Progenitor cell of endocrine pancreas (in vitro differentiated cells): ENCODE measurements around the gene C1QTNF7. TPM values are rescaled to one million over a fixed set of nuclear protein-coding genes. Genes with fewer than 3 reads are reported as not detected.

Source experiments
- DNase-seq: peaks from one replicate; pipeline ENCODE4 v3.0.0; 2021; ENCODE audit warnings: low spot score; ENCODE audit not compliant: unreplicated experiment
- H3K27ac Mint-ChIP-seq: 2 replicates; pipeline ENCODE4 v1.8.0; 2021; ENCODE audit warnings: mild to moderate bottlenecking, moderate library complexity, mixed read lengths
- H3K27me3 Mint-ChIP-seq: 2 replicates; pipeline ENCODE4 v1.8.0; 2021; ENCODE audit warnings: mixed read lengths
- H3K36me3 Mint-ChIP-seq: 2 replicates; pipeline ENCODE4 v1.8.0; 2022; ENCODE audit warnings: mixed read lengths; ENCODE audit not compliant: insufficient read depth
- H3K4me1 Mint-ChIP-seq: 2 replicates; pipeline ENCODE4 v1.8.0; 2021; ENCODE audit warnings: low read depth, mixed read lengths
- H3K4me3 Mint-ChIP-seq: 2 replicates; pipeline ENCODE4 v1.8.0; 2021; ENCODE audit warnings: low read depth, mild to moderate bottlenecking, moderate library complexity, mixed read lengths
- H3K9me3 Mint-ChIP-seq: 2 replicates; pipeline ENCODE4 v1.8.0; 2021; ENCODE audit warnings: low read depth, mixed read lengths
- CTCF ChIP-seq: fragments of 200-600 bp; sonication (generic); IDR thresholded peaks from one replicate; pipeline ENCODE4 v1.5.0; 2021; ENCODE audit warnings: antibody characterized with exemption, mild to moderate bottlenecking; ENCODE audit not compliant: unreplicated experiment
- total RNA-seq: library from RNA; stranded (reverse); gene quantifications from 2 replicates; pipeline ENCODE4 v1.2.1, GENCODE V29; 2021

Gene C1QTNF7
- total RNA-seq, 1 donor from 2014 or later: not detected

GRCh38 chr4:15443371-15444160, 15.7 kb downstream of the C1QTNF7 start:
- no peak overlapping the region for H3K4me3 Mint-ChIP-seq
- TF ChIP-seq CTCF: no peak
- no peaks in the 10 kb centered on the region for H3K27me3 Mint-ChIP-seq
- no peak overlapping the region for H3K27ac Mint-ChIP-seq
- no peaks in the 10 kb centered on the region for H3K4me1 Mint-ChIP-seq
- no peaks in the 10 kb centered on the region for H3K36me3 Mint-ChIP-seq
- no peak for DNase-seq
- H3K9me3 Mint-ChIP-seq: peaks cover 7% of the 10 kb centered on the region

- H3K36me3 Mint-ChIP-seq: no peaks in the 10 kb centered on the region
- no peak overlapping the region for H3K27ac Mint-ChIP-seq
- H3K4me1 Mint-ChIP-seq: no peaks in the 10 kb centered on the region
- no peak for TF ChIP-seq CTCF
- DNase-seq: no peak
- peaks cover 7% of the 10 kb centered on the region for H3K9me3 Mint-ChIP-seq
- H3K4me3 Mint-ChIP-seq: no peak overlapping the region
- H3K27me3 Mint-ChIP-seq: no peaks in the 10 kb centered on the region
Observed at GRCh38 chr4:15444276-15444675, 16.4 kb downstream of the C1QTNF7 start.

- Mint-ChIP-seq H3K27me3 (no peaks in the 10 kb centered on the region), H3K9me3 (peaks cover 7% of the 10 kb centered on the region), H3K4me1 (no peaks in the 10 kb centered on the region), H3K4me3 (no peak overlapping the region), H3K36me3 (no peaks in the 10 kb centered on the region), H3K27ac (no peak overlapping the region)
- no peak for DNase-seq
- no peak for TF ChIP-seq CTCF
Observed at GRCh38 chr4:15444879-15445547, 17.2 kb downstream of the C1QTNF7 start.

GRCh38 chr4:15451181-15451865, 23.5 kb downstream of the C1QTNF7 start:
- Mint-ChIP-seq H3K36me3 (no peaks in the 10 kb centered on the region), H3K27ac (no peak overlapping the region), H3K4me3 (no peak overlapping the region), H3K9me3 (peaks cover 3% of the 10 kb centered on the region), H3K27me3 (no peaks in the 10 kb centered on the region), H3K4me1 (no peaks in the 10 kb centered on the region)
- no peak for TF ChIP-seq CTCF
- no peak for DNase-seq
